Activated CD8-positive, alpha-beta memory T cell treated with anti-CD3 and anti-CD28 coated beads, Interleukin-2, amount 50 U/mL, for 24 hours (primary cell): ENCODE results near the gene SCG3.

Source experiments
- DNase-seq: peaks from one replicate; pipeline ENCODE4 v3.0.0-alpha.2; 2020; ENCODE audit errors: extremely low read depth

The SCG3 gene

GRCh38 chr15:51727141-51727897 lies 46.0 kb downstream of the SCG3 start:
- no peak for DNase-seq

- no peak for DNase-seq
These were observed 50.4 kb downstream of the SCG3 start for GRCh38 chr15:51731549-51732267.

GRCh38 chr15:51732646-51733045 lies 51.3 kb downstream of the SCG3 start:
- no peak for DNase-seq

GRCh38 chr15:51735228-51736010 lies 54.1 kb downstream of the SCG3 start:
- no peak for DNase-seq

GRCh38 chr15:51736069-51736468 lies 54.8 kb downstream of the SCG3 start:
- DNase-seq: no peak

- DNase-seq: no peak
These were observed 55.6 kb downstream of the SCG3 start for GRCh38 chr15:51736751-51737521.

- DNase-seq: no peak
These were observed 56.4 kb downstream of the SCG3 start, which contains the start of gene LYSMD2 for GRCh38 chr15:51737522-51738305. TSS of gene LYSMD2 (minus strand) at chr15:51737655. CDS start at chr15:51737622, 33 bp downstream.

- DNase-seq: no peak
These were observed 57.2 kb downstream of the SCG3 start for GRCh38 chr15:51738553-51738952.

- no peak for DNase-seq
These were observed 57.9 kb downstream of the SCG3 start for GRCh38 chr15:51739061-51739712.

- no peak for DNase-seq
These were observed 68.0 kb downstream of the SCG3 start for GRCh38 chr15:51749307-51749706.

GRCh38 chr15:51750186-51750585 lies 68.9 kb downstream of the SCG3 start:
- no peak for DNase-seq

- no peak for DNase-seq
These were observed 69.7 kb downstream of the SCG3 start, which contains the start of gene TMOD2 for GRCh38 chr15:51750792-51751696. TSS of gene TMOD2 (plus strand) at chr15:51751597. CDS start at chr15:51766442, 14,845 bp downstream.

- no peak for DNase-seq
These were observed 70.7 kb downstream of the SCG3 start for GRCh38 chr15:51751697-51752683.

- DNase-seq: no peak
These were observed 71.6 kb downstream of the SCG3 start for GRCh38 chr15:51752888-51753287.

GRCh38 chr15:51754267-51754666 lies 73.0 kb downstream of the SCG3 start:
- no peak for DNase-seq

- no peak for DNase-seq
These were observed 74.5 kb downstream of the SCG3 start for GRCh38 chr15:51755790-51756189.

GRCh38 chr15:51756482-51756881 lies 75.2 kb downstream of the SCG3 start:
- no peak for DNase-seq

- no peak for DNase-seq
These were observed 76.1 kb downstream of the SCG3 start for GRCh38 chr15:51757450-51757849.
